Stimulated activated CD4-positive, alpha-beta T cell treated with anti-CD3 and anti-CD28 coated beads, TNF-alpha, amount 100 ng/mL, for 4 hours (primary cell): ENCODE results near the gene POTEJ.
"Not testable (repeated sequence)": the region's sequence is repeated elsewhere in the genome, so short reads cannot be mapped to it uniquely, and the experiment has no call there.

ENCODE experiments used
- DNase-seq, 3 experiments: peaks; one replicate each; pipeline ENCODE4 v3.0.0-alpha.2; 2020; ENCODE audit warnings: low read depth in 3 of 3

POTEJ gene

GRCh38 chr2:130601648-130602302 is 9.5 kb upstream of the POTEJ start:
- DNase-seq: not testable (repeated sequence)

- DNase-seq: not testable (repeated sequence)
These were observed 2.8 kb upstream of the POTEJ start for GRCh38 chr2:130608276-130609001.

GRCh38 chr2:130609002-130609920 is 2.0 kb upstream of the POTEJ start:
- DNase-seq: not testable (repeated sequence)

GRCh38 chr2:130610486-130610885 is 754 bp upstream of the POTEJ start:
- DNase-seq: not testable (repeated sequence)

GRCh38 chr2:130628784-130629475 is 17.7 kb downstream of the POTEJ start:
- DNase-seq: not testable (repeated sequence)

GRCh38 chr2:130638973-130639372 is 27.7 kb downstream of the POTEJ start:
- DNase-seq: not testable (repeated sequence)

- not testable (repeated sequence) for DNase-seq
These were observed 30.4 kb downstream of the POTEJ start for GRCh38 chr2:130641688-130642087.

GRCh38 chr2:130649285-130649684 is 38.0 kb downstream of the POTEJ start:
- not testable (repeated sequence) for DNase-seq

GRCh38 chr2:130664506-130664905 is 53.3 kb downstream of the POTEJ start:
- not testable (repeated sequence) for DNase-seq

- not testable (repeated sequence) for DNase-seq
These were observed 54.4 kb downstream of the POTEJ start for GRCh38 chr2:130665596-130665995.

- not testable (repeated sequence) for DNase-seq
These were observed 56.3 kb downstream of the POTEJ start for GRCh38 chr2:130667516-130667915.

GRCh38 chr2:130670026-130670745 is 58.9 kb downstream of the POTEJ start:
- not testable (repeated sequence) for DNase-seq

- DNase-seq: not testable (repeated sequence)
These were observed 81.0 kb downstream of the POTEJ start for GRCh38 chr2:130692041-130692770.

GRCh38 chr2:130693474-130693873 is 82.2 kb downstream of the POTEJ start:
- DNase-seq: not testable (repeated sequence)

- DNase-seq: not testable (repeated sequence)
These were observed 92.0 kb downstream of the POTEJ start for GRCh38 chr2:130703250-130703649.
